ENCODE results near the gene LAMA2.

GRCh38 chr6:129211626-129212025, 328.7 kb downstream of the LAMA2 start:
- TF ChIP-seq EZH2 (IDR thresholded peaks at IDR 0.05) (no peak), POLR2AphosphoS5 (IDR thresholded peaks at IDR 0.05; ENCODE audit: borderline replicate concordance, low read depth, low read length) (no peak)

Data from SK-N-MC (cell line).